GM21528 (cell line): Measurements from ENCODE around the gene MROH7.
"Not testable (repeated sequence)": the region's sequence is repeated elsewhere in the genome, so short reads cannot be mapped to it uniquely, and the experiment has no call there.

Source experiments
- ATAC-seq: cut with Tn5 transposase; IDR thresholded peaks from one replicate; pipeline ENCODE4 v1.9.1; 2021; ENCODE audit warnings: mild to moderate bottlenecking, moderate library complexity; ENCODE audit not compliant: unreplicated experiment, low FRiP score

The MROH7 gene

DNA sequence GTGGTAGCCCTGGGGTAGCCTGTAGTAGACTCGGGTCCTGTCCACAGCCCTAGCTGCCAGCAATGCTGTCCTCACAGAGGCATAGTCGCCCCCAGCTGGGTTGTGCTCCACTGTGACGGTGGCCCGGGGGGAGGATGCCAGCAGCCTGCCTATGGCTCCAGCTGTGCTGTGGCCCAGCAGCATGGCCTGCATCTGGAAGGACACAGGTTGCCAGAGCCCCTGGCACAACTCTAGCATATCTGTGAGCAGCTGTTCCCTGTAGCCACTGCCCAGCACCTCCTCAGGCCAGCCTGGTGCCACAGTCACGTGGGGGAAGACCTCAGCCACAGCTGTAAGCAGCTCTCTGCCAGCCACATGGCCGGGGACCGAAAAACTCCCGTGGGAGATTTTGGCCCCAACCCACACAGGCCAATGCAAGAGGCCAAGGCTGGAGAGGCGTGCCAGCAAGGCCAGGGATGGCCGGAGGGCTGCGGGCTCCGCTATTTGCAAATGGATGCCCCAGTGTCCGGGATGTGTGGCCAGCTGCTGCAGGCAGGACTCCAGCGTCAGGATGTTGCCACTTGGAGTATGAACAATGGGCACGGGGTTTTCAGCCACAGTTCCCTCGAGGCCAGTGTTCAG is 32.2 kb upstream of the MROH7 start:
- ATAC-seq: no peak

- ATAC-seq: no peak
Observed at GRCh38 chr1:54610048-54610447, 31.5 kb upstream of the MROH7 start.

- ATAC-seq: no peak
Observed at GRCh38 chr1:54610601-54611580, 30.7 kb upstream of the MROH7 start.

- no peak for ATAC-seq
Observed at GRCh38 chr1:54611621-54612020, 30.0 kb upstream of the MROH7 start.

DNA sequence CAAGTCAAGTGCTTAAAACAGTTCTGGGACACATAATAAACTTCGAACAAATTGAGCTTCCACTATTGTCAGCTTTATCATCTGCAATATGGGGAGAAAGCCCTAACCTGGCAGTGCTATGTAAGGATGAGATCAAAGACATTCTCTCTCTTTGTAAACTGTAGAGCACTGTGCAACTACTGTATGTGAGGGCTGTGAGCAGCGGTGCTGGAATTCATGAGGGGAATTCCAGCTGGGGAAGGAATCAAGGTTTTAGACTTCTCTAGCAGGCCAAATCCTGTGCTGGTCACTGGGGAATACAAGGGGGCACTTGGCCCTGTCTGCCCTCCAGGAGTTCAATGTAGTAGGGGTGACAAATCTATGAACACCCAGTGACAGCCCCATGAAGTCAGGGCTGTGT is 27.6 kb upstream of the MROH7 start:
- no peak for ATAC-seq

DNA sequence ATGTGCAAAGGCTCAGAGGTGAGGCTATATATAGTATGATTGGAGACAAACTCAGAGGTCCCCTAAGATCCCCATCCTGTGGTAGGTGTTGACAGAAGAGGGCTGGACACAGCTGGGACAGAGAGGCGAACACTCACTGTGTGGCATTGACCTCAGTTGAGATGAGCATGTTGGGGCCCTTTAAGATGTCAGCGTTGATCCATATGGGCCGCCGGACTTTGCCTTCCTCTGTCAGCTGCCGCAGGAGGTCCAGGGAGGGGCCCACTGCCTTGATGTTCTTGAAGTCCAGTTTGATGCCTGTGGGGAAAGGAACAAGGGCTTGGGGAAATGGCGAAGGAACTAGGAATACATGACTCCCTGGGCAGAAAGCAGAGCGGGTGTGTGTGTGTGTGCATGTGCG is 27.0 kb upstream of the MROH7 start:
- no peak for ATAC-seq

DNA sequence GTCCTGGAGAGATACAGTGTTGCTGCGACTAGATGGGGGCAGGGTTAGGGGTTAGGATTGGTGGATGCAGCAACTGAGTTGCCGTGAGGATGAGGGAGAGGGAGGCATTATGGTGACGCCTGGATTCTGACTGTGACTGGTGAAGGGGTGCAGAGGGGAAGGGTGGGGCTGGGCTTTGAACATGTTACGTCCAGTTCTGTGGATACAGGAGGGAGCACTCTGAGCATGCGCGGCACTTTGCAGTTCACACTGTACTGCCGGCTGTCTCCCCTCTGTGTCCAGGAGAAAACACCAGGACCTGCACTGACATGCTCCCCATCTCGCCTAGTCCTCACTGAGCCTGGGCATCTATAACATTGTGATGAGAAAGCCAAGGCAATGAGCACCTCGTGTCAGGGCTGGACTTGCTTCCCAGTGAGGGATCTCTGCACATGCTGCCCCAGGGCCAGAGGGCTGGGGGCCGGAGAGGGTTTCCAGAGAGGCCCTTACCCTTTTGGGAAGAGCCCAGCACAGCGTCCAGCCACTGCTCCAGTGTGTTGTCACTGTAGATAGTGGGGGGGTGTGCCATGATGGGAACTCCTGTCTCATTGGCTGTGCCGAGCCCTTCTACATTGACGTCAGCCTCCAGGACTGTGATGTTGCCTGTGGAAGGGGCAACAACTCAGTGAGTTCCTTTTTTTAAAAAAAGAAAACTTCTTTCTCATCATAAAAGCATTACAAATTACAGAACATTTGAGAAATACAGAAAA is 25.9 kb upstream of the MROH7 start:
- no peak for ATAC-seq

DNA sequence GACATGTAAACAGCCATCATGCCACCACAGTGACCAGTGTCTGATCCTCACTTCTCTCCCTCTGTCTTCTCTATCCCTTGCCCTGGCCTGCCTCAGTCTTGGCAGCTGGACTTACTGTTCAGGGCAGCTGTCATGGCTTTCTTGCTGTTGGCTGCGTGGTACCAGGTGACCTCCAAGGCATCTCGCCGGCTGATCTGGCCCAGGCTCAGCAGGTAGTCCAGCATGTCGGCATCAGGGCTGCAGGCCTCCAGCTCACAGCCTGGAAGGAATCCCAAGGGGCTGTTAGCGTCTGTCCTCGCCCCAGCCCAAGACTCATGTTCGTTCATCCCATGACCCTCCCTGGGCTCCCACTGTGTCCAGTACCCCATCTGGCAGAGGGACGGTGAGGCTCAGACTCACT is 21.8 kb upstream of the MROH7 start:
- no peak for ATAC-seq

- no peak for ATAC-seq
Observed at GRCh38 chr1:54623216-54624007, 18.2 kb upstream of the MROH7 start, which contains the start of gene FAM151A. Gene FAM151A, minus strand, starts transcription at chr1:54623525. Its CDS starts 130 bp downstream, at chr1:54623395.

- ATAC-seq: no peak
Observed at GRCh38 chr1:54624466-54625464, 16.8 kb upstream of the MROH7 start.

- ATAC-seq: no peak
Observed at GRCh38 chr1:54627196-54627595, 14.4 kb upstream of the MROH7 start.

DNA sequence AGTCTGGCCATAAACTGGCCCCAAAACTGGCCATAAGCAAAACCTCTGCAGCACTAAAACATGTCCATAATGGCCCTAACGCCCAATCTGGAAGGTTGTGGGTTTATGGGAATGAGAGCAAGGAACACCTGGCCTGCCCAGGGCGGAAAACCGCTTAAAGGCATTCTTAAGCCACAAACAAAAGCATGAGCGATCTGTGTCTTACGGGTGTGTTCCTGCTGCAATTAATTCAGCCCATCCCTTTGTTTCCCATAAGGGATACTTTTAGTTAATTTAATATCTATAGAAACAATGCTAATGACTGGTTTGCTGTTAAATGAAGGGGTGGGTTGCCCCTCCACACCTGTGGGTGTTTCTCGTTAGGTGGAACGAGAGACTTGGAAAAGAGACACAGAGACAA is 5.8 kb upstream of the MROH7 start:
- not testable (repeated sequence) for ATAC-seq

DNA sequence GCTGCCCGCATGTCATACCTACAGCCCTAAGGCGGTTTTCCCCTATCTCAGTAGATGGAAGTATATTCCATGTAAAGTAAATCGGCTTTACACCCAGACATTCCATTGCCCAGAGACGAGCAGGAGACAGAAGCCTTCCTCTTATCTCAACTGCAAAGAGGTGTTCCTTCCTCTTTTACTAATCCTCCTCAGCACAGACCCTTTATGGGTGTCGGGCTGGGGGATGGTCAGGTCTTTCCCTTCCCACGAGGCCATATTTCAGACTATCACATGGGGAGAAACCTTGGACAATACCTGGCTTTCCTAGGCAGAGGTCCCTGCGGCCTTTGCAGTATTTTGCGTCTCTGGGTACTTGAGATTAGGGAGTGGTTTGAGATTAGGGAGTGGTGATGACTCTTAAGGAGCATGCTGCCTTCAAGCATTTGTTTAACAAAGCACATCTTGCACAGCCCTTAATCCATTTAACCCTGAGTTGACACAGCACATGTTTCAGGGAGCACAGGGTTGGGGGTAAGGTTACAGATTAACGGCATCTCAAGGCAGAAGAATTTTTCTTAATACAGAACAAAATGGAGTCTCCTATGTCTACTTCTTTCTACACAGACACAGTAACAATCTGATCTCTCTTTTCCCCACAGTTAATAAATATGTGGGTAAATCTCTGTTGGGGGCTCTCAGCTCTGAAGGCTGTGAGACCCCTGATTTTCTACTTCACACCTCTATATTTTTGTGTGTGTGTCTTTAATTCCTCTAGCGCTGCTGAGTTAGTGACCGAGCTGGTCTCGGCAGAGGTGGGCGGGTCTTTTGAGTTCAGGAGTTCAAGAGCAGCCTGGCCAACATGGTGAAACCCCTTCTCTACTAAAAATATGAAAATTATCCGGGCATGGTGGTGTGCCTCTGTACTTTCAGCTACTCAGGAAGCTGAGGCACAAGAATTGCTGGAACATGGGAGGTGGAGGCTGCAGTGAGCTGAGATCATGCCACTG is 4.8 kb upstream of the MROH7 start:
- ATAC-seq: not testable (repeated sequence)

- no peak for ATAC-seq
Observed at GRCh38 chr1:54640361-54640760, 1.2 kb upstream of the MROH7 start.

DNA sequence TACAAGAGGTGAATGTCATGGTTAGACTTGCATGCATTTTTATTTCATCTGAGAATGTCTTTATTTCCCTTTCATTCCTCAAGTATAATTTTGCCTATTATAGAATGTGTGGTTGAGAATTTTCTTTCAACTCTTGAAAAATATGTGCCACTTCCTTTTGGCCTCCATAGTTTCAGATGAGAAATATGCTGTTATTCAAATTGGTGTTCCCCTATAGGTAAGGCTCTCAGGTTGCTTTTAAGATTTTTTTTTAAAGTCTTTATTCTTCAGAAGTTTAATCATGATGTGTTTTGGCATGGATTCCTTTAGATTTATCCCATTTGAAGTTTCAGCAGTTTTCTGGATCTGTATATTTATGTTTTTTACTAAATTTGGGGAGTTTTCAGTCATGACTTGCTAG is 2.1 kb downstream of the MROH7 start:
- ATAC-seq: no peak

- no peak for ATAC-seq
Observed at GRCh38 chr1:54645806-54646676, 4.5 kb downstream of the MROH7 start.
